ENCODE measurements around the gene DNASE2B.
A peak's percentile ranks its signal among the peaks of the same experiment; 100 is the strongest.
"Not testable (repeated sequence)": the region's sequence is repeated elsewhere in the genome, so short reads cannot be mapped to it uniquely, and the experiment has no call there.

The DNASE2B gene

GRCh38 chr1:84433258-84434080 is 35.2 kb downstream of the DNASE2B start:
- peak; percentile 68 for TF ChIP-seq CTCF (IDR thresholded peaks at IDR 0.05; ENCODE audit: control insufficient read depth, extremely low read depth, insufficient read depth)
- H3K4me3 ChIP-seq (ENCODE audit: low read depth, low read length) = peak overlapping the region; percentile 25
- DNase-seq (ENCODE audit: low read depth) = peak; percentile 72

- TF ChIP-seq CTCF (IDR thresholded peaks at IDR 0.05; ENCODE audit: control insufficient read depth, extremely low read depth, insufficient read depth) = no peak
- no peak overlapping the region for H3K4me3 ChIP-seq (ENCODE audit: low read depth, low read length)
- no peak for DNase-seq (ENCODE audit: low read depth)
Measured at GRCh38 chr1:84434081-84434769, 35.9 kb downstream of the DNASE2B start.

- DNase-seq (ENCODE audit: low read depth) = no peak
- no peak overlapping the region for H3K4me3 ChIP-seq (ENCODE audit: low read depth, low read length)
- no peak for TF ChIP-seq CTCF (IDR thresholded peaks at IDR 0.05; ENCODE audit: control insufficient read depth, extremely low read depth, insufficient read depth)
Measured at GRCh38 chr1:84434801-84435549, 36.7 kb downstream of the DNASE2B start.

- no peak for DNase-seq (ENCODE audit: low read depth)
- H3K4me3 ChIP-seq (ENCODE audit: low read depth, low read length) = no peak overlapping the region
- no peak for TF ChIP-seq CTCF (IDR thresholded peaks at IDR 0.05; ENCODE audit: control insufficient read depth, extremely low read depth, insufficient read depth)
Measured at GRCh38 chr1:84436876-84437655, 38.8 kb downstream of the DNASE2B start.

- H3K4me3 ChIP-seq (ENCODE audit: low read depth, low read length) = no peak overlapping the region
- TF ChIP-seq CTCF (IDR thresholded peaks at IDR 0.05; ENCODE audit: control insufficient read depth, extremely low read depth, insufficient read depth) = peak; percentile 52
- peak; percentile 54 for DNase-seq (ENCODE audit: low read depth)
Measured at GRCh38 chr1:84442256-84442655, 44.0 kb downstream of the DNASE2B start.

- peak; percentile 3 for DNase-seq (ENCODE audit: low read depth)
- not testable (repeated sequence) for H3K4me3 ChIP-seq (ENCODE audit: low read depth, low read length)
Measured at GRCh38 chr1:84442747-84443646, 44.7 kb downstream of the DNASE2B start.

- H3K4me3 ChIP-seq (ENCODE audit: low read depth, low read length); DNase-seq (ENCODE audit: low read depth): not testable (repeated sequence)
Measured at GRCh38 chr1:84448704-84449103, 50.4 kb downstream of the DNASE2B start.

All from LNCaP clone FGC (cell line).